ENCODE results near the gene CD84. TPM values are rescaled to one million over a fixed set of nuclear protein-coding genes. Genes with fewer than 3 reads are reported as not detected.

CD84 gene
- total and polyA plus RNA-seq, 2 experiments from 2014 or later, result 0.23 to 0.74 TPM

DNA sequence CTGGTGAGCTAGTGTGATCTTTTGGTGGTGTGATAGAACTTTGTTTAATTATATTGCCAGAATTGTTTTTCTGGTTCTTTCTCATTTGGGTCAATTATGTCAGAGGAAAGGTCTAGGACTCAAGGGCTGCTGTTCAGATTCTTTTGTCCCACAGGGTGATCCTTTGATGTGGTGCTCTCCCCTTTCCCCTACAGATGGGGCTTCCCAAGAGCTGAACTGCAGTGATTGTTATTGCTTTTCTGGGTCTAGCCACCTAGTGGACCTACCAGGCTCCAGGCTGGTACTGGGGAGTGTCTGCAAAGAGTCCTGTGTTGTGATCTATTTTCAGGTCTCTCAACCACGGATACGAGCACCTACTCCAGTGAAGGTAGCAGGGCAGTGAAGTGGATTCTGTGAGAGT is 25.9 kb upstream of the CD84 start:
- H3K4me2 ChIP-seq, result no peak overlapping the region
- DNase-seq (ENCODE audit: low spot score), result no peak
- H4K20me1 ChIP-seq (ENCODE audit: insufficient read depth, poor library complexity, severe bottlenecking), result no peaks in the 10 kb centered on the region
- WGBS (ENCODE audit: low lambda C conversion rate, missing lambda C conversion rate), result 98% methylated on average over 2 of the region's 2 CpGs
- TF ChIP-seq EZH2 (IDR thresholded peaks at IDR 0.05; ENCODE audit: borderline replicate concordance), result no peak
- TF ChIP-seq EZH2phosphoT487 (IDR thresholded peaks at IDR 0.05; ENCODE audit: low read depth, severe bottlenecking, unreplicated experiment), result no peak
- TF ChIP-seq CTCF (IDR thresholded peaks at IDR 0.05; ENCODE audit: poor library complexity), result no peak
- no peaks in the 10 kb centered on the region for H3K9me3 ChIP-seq (ENCODE audit: low read depth)
- no peak overlapping the region for H2AFZ ChIP-seq
- H3K27me3 ChIP-seq, result no peaks in the 10 kb centered on the region
- H3K9me2 ChIP-seq (replicated peaks; ENCODE audit: insufficient read depth), result no peaks in the 10 kb centered on the region
- H3K36me3 ChIP-seq (replicated peaks; ENCODE audit: insufficient read depth, low read depth), result no peaks in the 10 kb centered on the region
- peaks cover 6% of the 10 kb centered on the region for H3K4me1 ChIP-seq (ENCODE audit: insufficient read depth)
- H3K79me2 ChIP-seq, result no peaks in the 10 kb centered on the region
- H3K4me3 ChIP-seq, result no peak overlapping the region
- no peak overlapping the region for H3K27ac ChIP-seq

DNA sequence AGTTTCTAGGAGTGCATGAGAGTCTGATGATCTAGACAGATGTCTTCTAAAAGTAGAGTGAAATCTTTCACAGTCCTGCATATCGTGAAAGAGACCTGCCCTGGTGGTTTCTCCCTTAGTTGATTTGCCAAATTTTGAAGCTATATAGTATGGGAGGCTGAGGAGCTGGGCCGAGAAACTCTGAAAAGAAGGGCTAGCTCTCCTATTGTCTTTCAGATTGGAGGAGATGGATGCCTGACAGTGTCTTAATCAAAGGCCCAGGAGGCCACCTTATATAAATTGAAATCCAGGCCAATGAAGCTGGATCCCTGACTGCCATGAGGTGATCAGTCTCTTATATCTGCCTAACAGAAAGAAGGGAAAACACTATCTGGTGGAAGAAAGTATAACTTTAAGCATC is 18.4 kb upstream of the CD84 start:
- no peaks in the 10 kb centered on the region for H3K4me1 ChIP-seq (ENCODE audit: insufficient read depth)
- no peak for DNase-seq (ENCODE audit: low spot score)
- no peak overlapping the region for H3K4me3 ChIP-seq
- WGBS (ENCODE audit: low lambda C conversion rate, missing lambda C conversion rate), result 80% methylated on average over 2 of the region's 2 CpGs
- H3K27me3 ChIP-seq, result no peaks in the 10 kb centered on the region
- no peaks in the 10 kb centered on the region for H4K20me1 ChIP-seq (ENCODE audit: insufficient read depth, poor library complexity, severe bottlenecking)
- H3K9me3 ChIP-seq (ENCODE audit: low read depth), result no peaks in the 10 kb centered on the region
- H3K36me3 ChIP-seq (replicated peaks; ENCODE audit: insufficient read depth, low read depth), result no peaks in the 10 kb centered on the region
- H3K4me2 ChIP-seq, result no peak overlapping the region
- H3K27ac ChIP-seq, result no peak overlapping the region
- no peak for TF ChIP-seq EZH2 (IDR thresholded peaks at IDR 0.05; ENCODE audit: borderline replicate concordance)
- no peaks in the 10 kb centered on the region for H3K79me2 ChIP-seq
- H3K9me2 ChIP-seq (replicated peaks; ENCODE audit: insufficient read depth), result no peaks in the 10 kb centered on the region
- no peak overlapping the region for H2AFZ ChIP-seq

DNA sequence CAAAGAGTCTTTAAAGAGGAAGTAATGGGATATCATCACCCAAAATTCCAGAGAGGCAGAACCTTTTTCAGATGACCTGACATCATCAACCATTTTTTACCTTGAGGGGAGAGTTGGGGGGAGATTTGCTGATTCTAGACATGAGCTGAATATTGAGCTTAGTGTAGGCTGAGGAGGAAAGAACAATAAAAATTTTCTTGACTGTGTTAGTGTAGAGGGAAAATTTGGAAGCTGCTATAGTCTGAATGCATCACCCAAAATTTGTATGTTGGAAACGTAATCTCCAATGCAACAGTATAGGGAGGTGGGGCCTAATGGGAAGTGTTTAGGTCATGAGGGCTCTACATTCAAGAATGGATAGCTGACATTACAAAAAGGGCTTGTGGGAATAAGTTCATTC is 17.8 kb upstream of the CD84 start:
- Histone ChIP-seq H3K9me2 (replicated peaks; ENCODE audit: insufficient read depth) (no peaks in the 10 kb centered on the region), H2AFZ (no peak overlapping the region), H3K9me3 (ENCODE audit: low read depth) (no peaks in the 10 kb centered on the region), H3K36me3 (replicated peaks; ENCODE audit: insufficient read depth, low read depth) (no peaks in the 10 kb centered on the region), H3K4me2 (no peak overlapping the region), H3K27me3 (no peaks in the 10 kb centered on the region), H4K20me1 (ENCODE audit: insufficient read depth, poor library complexity, severe bottlenecking) (no peaks in the 10 kb centered on the region), H3K4me1 (ENCODE audit: insufficient read depth) (no peaks in the 10 kb centered on the region), H3K27ac (no peak overlapping the region), H3K79me2 (no peaks in the 10 kb centered on the region), H3K4me3 (no peak overlapping the region)
- no peak for DNase-seq (ENCODE audit: low spot score)
- WGBS (ENCODE audit: low lambda C conversion rate, missing lambda C conversion rate), result 96% methylated on average over 1 of the region's 1 CpG
- TF ChIP-seq EZH2 (IDR thresholded peaks at IDR 0.05; ENCODE audit: borderline replicate concordance) (no peak), CTCF (IDR thresholded peaks at IDR 0.05; ENCODE audit: poor library complexity) (no peak), EZH2phosphoT487 (IDR thresholded peaks at IDR 0.05; ENCODE audit: low read depth, severe bottlenecking, unreplicated experiment) (no peak)

- H4K20me1 ChIP-seq (ENCODE audit: insufficient read depth, poor library complexity, severe bottlenecking), result no peaks in the 10 kb centered on the region
- no peaks in the 10 kb centered on the region for H3K27me3 ChIP-seq
- H3K4me3 ChIP-seq, result no peak overlapping the region
- no peaks in the 10 kb centered on the region for H3K4me1 ChIP-seq (ENCODE audit: insufficient read depth)
- no peak overlapping the region for H3K27ac ChIP-seq
- no peaks in the 10 kb centered on the region for H3K9me3 ChIP-seq (ENCODE audit: low read depth)
- WGBS (ENCODE audit: low lambda C conversion rate, missing lambda C conversion rate), result 91% methylated on average over 1 of the region's 1 CpG
- DNase-seq (ENCODE audit: low spot score), result no peak
- H3K36me3 ChIP-seq (replicated peaks; ENCODE audit: insufficient read depth, low read depth), result no peaks in the 10 kb centered on the region
- TF ChIP-seq CTCF (IDR thresholded peaks at IDR 0.05; ENCODE audit: poor library complexity), result no peak
- no peak for TF ChIP-seq EZH2phosphoT487 (IDR thresholded peaks at IDR 0.05; ENCODE audit: low read depth, severe bottlenecking, unreplicated experiment)
- TF ChIP-seq EZH2 (IDR thresholded peaks at IDR 0.05; ENCODE audit: borderline replicate concordance), result no peak
- H3K4me2 ChIP-seq, result no peak overlapping the region
- H3K79me2 ChIP-seq, result no peaks in the 10 kb centered on the region
- no peaks in the 10 kb centered on the region for H3K9me2 ChIP-seq (replicated peaks; ENCODE audit: insufficient read depth)
- H2AFZ ChIP-seq, result no peak overlapping the region
Measured at GRCh38 chr1:160590488-160590887, 11.2 kb upstream of the CD84 start.
